Panc1 (cell line): Measurements from ENCODE around the gene SHB. TPM values are rescaled to one million over a fixed set of nuclear protein-coding genes. Genes with fewer than 3 reads are reported as not detected.
"Not testable (repeated sequence)": the region's sequence is repeated elsewhere in the genome, so short reads cannot be mapped to it uniquely, and the experiment has no call there.

Experiments used
- ATAC-seq: fragments of 200-7000 bp; cut with Tn5 transposase; 2 replicates; pipeline ENCODE4 v1.9.1; 2020; ENCODE audit warnings: mild to moderate bottlenecking, moderate library complexity
- BruUV-seq: library from RNA; stranded (reverse); fragments of 400-500 nt; replicated peaks from 2 replicates; lab custom pipeline; 2021; lab: Mats Ljungman, UMichigan
- CTCF ChIA-PET: fragments of 300-600 bp; sonication (Branson Sonifier 250); formaldehyde crosslinking; loops from one replicate; lab custom pipeline; 2022; ENCODE audit warnings: antibody characterized with exemption; lab: Charles Lee
- POLR2A ChIA-PET: fragments of 300-600 bp; sonication (Branson Sonifier 250); formaldehyde crosslinking; loops from one replicate; lab custom pipeline; 2022; ENCODE audit warnings: antibody characterized with exemption; lab: Charles Lee
- DNase-seq: peaks from one replicate; pipeline ENCODE4 v3.0.0-alpha.2; 2010; ENCODE audit warnings: low read depth, low spot score
- H3K27ac ChIP-seq: 2 replicates; pipeline ENCODE4 v1.5.1; 2011; ENCODE audit warnings: mild to moderate bottlenecking, low read length, inconsistent platforms
- H3K27me3 ChIP-seq: fragments of 200-500 bp; sonication (Bioruptor generic); 2 replicates; pipeline ENCODE4 v1.6.0; 2014; ENCODE audit warnings: low read length, inconsistent platforms; ENCODE audit not compliant: control insufficient read depth, insufficient read depth
- H3K36me3 ChIP-seq: fragments of 200-500 bp; sonication (Bioruptor generic); 2 replicates; pipeline ENCODE4 v1.5.1; 2014; ENCODE audit warnings: inconsistent platforms, mild to moderate bottlenecking, low read length, moderate library complexity; ENCODE audit not compliant: control insufficient read depth, insufficient read depth
- H3K4me1 ChIP-seq: 2 replicates; pipeline ENCODE4 v1.5.1; 2011; ENCODE audit warnings: inconsistent platforms, mild to moderate bottlenecking, low read length, moderate library complexity; ENCODE audit not compliant: control insufficient read depth, insufficient read depth
- H3K4me3 ChIP-seq, 2 experiments: 2 replicates each; pipeline ENCODE4 v1.5.1; 2011 to 2012; ENCODE audit warnings: low read depth in 2 of 2, low read length in 2 of 2, mild to moderate bottlenecking in 2 of 2, inconsistent platforms in 1 of 2, moderate library complexity in 1 of 2
- H3K9me3 ChIP-seq: fragments of 200-500 bp; sonication (Bioruptor generic); 2 replicates; pipeline ENCODE4 v1.5.1; 2014; ENCODE audit warnings: low read depth, mild to moderate bottlenecking, inconsistent platforms, low read length, moderate library complexity; ENCODE audit not compliant: control insufficient read depth, insufficient read depth
- POLR2AphosphoS5 ChIP-seq: IDR thresholded peaks from 2 replicates; pipeline ENCODE4 v1.6.1; 2012; ENCODE audit warnings: mild to moderate bottlenecking, low read depth, low read length, moderate library complexity
- SIN3A ChIP-seq: IDR thresholded peaks from 2 replicates; pipeline ENCODE4 v1.6.1; 2012; ENCODE audit warnings: low read depth, mild to moderate bottlenecking, low read length, moderate library complexity, borderline replicate concordance; ENCODE audit not compliant: insufficient read depth
- TCF7L2 ChIP-seq: IDR thresholded peaks from 2 replicates; pipeline ENCODE4 v1.6.1; 2011; ENCODE audit warnings: mild to moderate bottlenecking, low read depth, low read length, inconsistent platforms
- in situ Hi-C: cut with HindIII; loops from 2 replicates; pipeline ENCODE4 v1.10.0; 2016; ENCODE audit warnings: low sequenced_read_pairs, low pct_unique_long_range_greater_than_20kb
- intact Hi-C: fragments of 100-400 bp; cut with micrococcal nuclease; formaldehyde crosslinking; loops from one replicate; pipeline ENCODE4 v1.10.0; 2022; ENCODE audit not compliant: unreplicated experiment
- total RNA-seq: library from RNA; stranded (reverse); gene quantifications from one replicate; pipeline ENCODE4 v1.2.1, GENCODE V29; 2021; ENCODE audit not compliant: unreplicated experiment
- TF ChIP-seq, protein P1 (sequence below), 2 experiments: IDR thresholded peaks; 2 replicates each; pipeline ENCODE4 v1.6.1; 2011 to 2012; ENCODE audit warnings: low read depth in 2 of 2, control low read depth in 1 of 2, low read length in 1 of 2, mild to moderate bottlenecking in 1 of 2, moderate library complexity in 1 of 2; ENCODE audit not compliant: insufficient read depth in 1 of 2
- TF ChIP-seq, protein P2 (sequence below): fragments of 450-650 bp; IDR thresholded peaks from 2 replicates; pipeline ENCODE4 v1.5.1; 2017; ENCODE audit warnings: mild to moderate bottlenecking

The SHB gene
- total RNA-seq, 1 experiment from 2014 or later: 59.9 TPM

DNA sequence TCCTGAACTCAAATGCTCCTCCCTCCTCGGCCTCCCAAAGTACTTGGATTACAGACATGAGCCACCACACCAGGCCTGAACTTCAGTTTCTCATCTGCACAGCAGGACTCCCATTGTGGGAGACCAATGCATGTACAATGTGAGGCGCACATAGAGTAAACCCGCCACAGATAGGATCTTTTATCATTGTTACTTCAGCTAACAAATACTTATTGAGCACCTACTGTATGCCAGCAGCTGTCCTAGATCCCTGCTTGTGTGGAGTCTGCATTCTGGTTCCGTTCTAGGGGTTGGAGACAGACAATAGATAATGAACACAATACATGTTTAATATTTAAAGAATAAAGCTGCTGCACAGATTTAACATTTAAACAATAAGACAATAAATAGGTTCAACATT, 158.8 kb downstream of the SHB start:
- no peaks in the 10 kb centered on the region for H3K9me3 ChIP-seq
- no peaks in the 10 kb centered on the region; the same call in 1 of the 2 replicates for H3K36me3 ChIP-seq
- no peak overlapping the region for H3K4me3 ChIP-seq
- intact Hi-C loops (loop anchor here (5.0 kb wide), 2 partner anchors 122 to 452 kb away; no protein-coding TSS in a partner anchor), in situ Hi-C loops (no loop called here)
- ChIA-PET CTCF (no interaction called here), POLR2A (no interaction called here)
- H3K27me3 ChIP-seq: no peaks in the 10 kb centered on the region
- peaks cover 29% of the 10 kb centered on the region for H3K4me1 ChIP-seq
- no TSS peak for BruUV-seq
- TF ChIP-seq, protein P1, sequence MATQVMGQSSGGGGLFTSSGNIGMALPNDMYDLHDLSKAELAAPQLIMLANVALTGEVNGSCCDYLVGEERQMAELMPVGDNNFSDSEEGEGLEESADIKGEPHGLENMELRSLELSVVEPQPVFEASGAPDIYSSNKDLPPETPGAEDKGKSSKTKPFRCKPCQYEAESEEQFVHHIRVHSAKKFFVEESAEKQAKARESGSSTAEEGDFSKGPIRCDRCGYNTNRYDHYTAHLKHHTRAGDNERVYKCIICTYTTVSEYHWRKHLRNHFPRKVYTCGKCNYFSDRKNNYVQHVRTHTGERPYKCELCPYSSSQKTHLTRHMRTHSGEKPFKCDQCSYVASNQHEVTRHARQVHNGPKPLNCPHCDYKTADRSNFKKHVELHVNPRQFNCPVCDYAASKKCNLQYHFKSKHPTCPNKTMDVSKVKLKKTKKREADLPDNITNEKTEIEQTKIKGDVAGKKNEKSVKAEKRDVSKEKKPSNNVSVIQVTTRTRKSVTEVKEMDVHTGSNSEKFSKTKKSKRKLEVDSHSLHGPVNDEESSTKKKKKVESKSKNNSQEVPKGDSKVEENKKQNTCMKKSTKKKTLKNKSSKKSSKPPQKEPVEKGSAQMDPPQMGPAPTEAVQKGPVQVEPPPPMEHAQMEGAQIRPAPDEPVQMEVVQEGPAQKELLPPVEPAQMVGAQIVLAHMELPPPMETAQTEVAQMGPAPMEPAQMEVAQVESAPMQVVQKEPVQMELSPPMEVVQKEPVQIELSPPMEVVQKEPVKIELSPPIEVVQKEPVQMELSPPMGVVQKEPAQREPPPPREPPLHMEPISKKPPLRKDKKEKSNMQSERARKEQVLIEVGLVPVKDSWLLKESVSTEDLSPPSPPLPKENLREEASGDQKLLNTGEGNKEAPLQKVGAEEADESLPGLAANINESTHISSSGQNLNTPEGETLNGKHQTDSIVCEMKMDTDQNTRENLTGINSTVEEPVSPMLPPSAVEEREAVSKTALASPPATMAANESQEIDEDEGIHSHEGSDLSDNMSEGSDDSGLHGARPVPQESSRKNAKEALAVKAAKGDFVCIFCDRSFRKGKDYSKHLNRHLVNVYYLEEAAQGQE (IDR thresholded peaks at IDR 0.05; ENCODE audit: insufficient read depth in 1 of 2, low read depth in 2 of 2, low read length in 1 of 2): no peak
- TF ChIP-seq TCF7L2 (no peak), POLR2AphosphoS5 (no peak), SIN3A (no peak)
- TF ChIP-seq, protein P2, sequence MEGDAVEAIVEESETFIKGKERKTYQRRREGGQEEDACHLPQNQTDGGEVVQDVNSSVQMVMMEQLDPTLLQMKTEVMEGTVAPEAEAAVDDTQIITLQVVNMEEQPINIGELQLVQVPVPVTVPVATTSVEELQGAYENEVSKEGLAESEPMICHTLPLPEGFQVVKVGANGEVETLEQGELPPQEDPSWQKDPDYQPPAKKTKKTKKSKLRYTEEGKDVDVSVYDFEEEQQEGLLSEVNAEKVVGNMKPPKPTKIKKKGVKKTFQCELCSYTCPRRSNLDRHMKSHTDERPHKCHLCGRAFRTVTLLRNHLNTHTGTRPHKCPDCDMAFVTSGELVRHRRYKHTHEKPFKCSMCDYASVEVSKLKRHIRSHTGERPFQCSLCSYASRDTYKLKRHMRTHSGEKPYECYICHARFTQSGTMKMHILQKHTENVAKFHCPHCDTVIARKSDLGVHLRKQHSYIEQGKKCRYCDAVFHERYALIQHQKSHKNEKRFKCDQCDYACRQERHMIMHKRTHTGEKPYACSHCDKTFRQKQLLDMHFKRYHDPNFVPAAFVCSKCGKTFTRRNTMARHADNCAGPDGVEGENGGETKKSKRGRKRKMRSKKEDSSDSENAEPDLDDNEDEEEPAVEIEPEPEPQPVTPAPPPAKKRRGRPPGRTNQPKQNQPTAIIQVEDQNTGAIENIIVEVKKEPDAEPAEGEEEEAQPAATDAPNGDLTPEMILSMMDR: no peak
- ATAC-seq: no peak
- DNase-seq: no peak
- H3K27ac ChIP-seq: no peak overlapping the region

DNA sequence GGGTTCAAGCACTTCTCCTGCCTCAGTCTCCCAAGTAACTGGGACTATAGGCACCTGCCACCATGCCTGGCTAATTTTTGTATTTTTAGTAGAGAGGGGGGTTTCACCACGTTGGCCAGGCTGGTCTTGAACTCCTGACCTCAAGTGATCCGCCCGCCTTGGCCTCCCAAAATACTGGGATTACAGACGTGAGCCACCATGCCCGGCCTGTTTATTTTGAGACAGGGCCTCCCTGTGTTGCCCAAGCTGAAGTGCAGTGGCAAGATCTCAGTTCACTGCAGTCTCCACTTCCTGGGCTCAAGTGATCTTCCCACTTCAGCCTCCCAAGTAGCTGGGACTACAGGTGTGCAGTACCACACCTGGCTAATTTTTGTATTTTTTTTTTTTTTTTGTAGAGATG, 159.2 kb downstream of the SHB start:
- POLR2A ChIA-PET, H3K36me3 ChIP-seq, ATAC-seq, in situ Hi-C loops, DNase-seq, H3K27me3 ChIP-seq, H3K27ac ChIP-seq, H3K9me3 ChIP-seq, H3K4me3 ChIP-seq, BruUV-seq: not testable (repeated sequence)
- CTCF ChIA-PET: interaction anchor here (1.1 kb wide), 1 partner anchor 109 kb away, joined by 3 read pairs; no protein-coding TSS in a partner anchor
- intact Hi-C loops: loop anchor here (5.0 kb wide), 2 partner anchors 122 to 452 kb away; no protein-coding TSS in a partner anchor
- peaks cover 29% of the 10 kb centered on the region for H3K4me1 ChIP-seq

DNA sequence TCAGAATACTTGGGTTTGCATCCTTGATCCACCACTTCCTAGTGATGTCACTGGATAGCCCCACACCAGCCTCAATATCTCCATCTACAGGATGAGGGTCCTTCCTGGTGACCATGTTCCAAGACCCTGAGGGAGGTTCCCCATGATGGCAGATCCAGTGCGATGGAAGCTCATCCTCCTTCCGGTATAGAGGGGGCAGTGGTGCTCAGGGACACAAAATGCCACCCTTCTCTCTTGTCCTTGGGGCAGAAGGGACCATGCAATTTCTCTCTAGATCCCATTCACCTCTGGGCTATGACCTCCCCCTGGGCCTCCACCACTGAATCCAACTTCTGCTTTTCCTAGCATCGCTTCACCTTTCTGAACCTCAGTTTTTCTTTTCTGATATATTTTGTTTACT, 159.7 kb downstream of the SHB start:
- no peaks in the 10 kb centered on the region; the same call in 1 of the 2 replicates for H3K36me3 ChIP-seq
- ChIA-PET POLR2A (no interaction called here), CTCF (interaction anchor here (1.1 kb wide), 1 partner anchor 110 kb away, joined by 3 read pairs; no protein-coding TSS in a partner anchor)
- in situ Hi-C loops (no loop called here), intact Hi-C loops (no loop called here)
- BruUV-seq: no TSS peak
- H3K27me3 ChIP-seq: no peaks in the 10 kb centered on the region
- no peak overlapping the region for H3K27ac ChIP-seq
- TF ChIP-seq TCF7L2 (no peak), POLR2AphosphoS5 (no peak), SIN3A (no peak)
- TF ChIP-seq, protein P1 (IDR thresholded peaks at IDR 0.05; ENCODE audit: insufficient read depth in 1 of 2, low read depth in 2 of 2, low read length in 1 of 2): no peak
- TF ChIP-seq, protein P2: no peak
- H3K4me1 ChIP-seq: peaks cover 28% of the 10 kb centered on the region
- no peak overlapping the region for H3K4me3 ChIP-seq
- DNase-seq (no peak), ATAC-seq (no peak)
- H3K9me3 ChIP-seq: no peaks in the 10 kb centered on the region
